Stimulated activated CD4-positive, alpha-beta T cell treated with anti-CD3 and anti-CD28 coated beads, Interleukin-1b, Interleukin-23, amount 100 ng/mL, for 4 hours (primary cell): ENCODE data around the gene STAT2.
"Not testable (repeated sequence)": the region's sequence is repeated elsewhere in the genome, so short reads cannot be mapped to it uniquely, and the experiment has no call there.

Experiments used
- DNase-seq, 2 donors: peaks; one replicate each; pipeline ENCODE4 v3.0.0-alpha.2; 2020; ENCODE audit warnings: low read depth in 2 of 2

STAT2 gene

GRCh38 chr12:56359851-56360767 lies at the start of gene STAT2:
Gene STAT2, minus strand, starts transcription at chr12:56360107. Its CDS starts 3,536 bp downstream, at chr12:56356571.
- DNase-seq, result peak; percentile 96

DNA sequence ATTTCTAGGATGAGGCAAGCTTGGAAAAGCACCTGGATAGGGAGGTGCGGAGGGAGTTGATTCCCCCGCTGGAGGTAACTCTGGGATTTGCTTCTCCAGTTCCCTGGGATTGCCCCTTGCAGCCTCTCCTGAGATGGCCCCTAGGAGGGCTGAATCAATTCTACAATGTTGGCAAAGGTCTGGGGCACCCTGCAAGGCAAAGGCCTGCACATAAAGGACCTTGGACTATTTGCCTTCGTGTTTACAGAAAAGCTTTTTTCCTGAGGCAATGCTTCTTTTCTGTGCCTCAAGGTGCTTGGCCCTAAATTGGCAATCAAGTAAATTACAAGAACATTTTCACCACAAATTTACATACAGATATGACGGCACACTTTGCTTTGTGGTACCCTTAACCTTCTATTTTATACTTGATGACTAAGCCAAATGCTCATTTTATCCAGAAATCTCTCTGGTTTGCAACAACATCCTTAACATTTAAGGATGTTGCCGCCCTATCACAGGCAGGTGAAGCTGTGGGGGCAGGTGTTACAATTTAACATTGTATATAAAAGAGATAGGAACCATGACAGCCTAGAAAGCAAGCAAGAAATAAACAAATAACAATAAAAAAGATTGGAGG lies 49.0 kb upstream of the STAT2 start:
- DNase-seq, result no peak

- DNase-seq, result not testable (repeated sequence)
Measured at GRCh38 chr12:56404227-56404626, 44.3 kb upstream of the STAT2 start.

- not testable (repeated sequence) for DNase-seq
Measured at GRCh38 chr12:56401612-56402011, 41.7 kb upstream of the STAT2 start.

DNA sequence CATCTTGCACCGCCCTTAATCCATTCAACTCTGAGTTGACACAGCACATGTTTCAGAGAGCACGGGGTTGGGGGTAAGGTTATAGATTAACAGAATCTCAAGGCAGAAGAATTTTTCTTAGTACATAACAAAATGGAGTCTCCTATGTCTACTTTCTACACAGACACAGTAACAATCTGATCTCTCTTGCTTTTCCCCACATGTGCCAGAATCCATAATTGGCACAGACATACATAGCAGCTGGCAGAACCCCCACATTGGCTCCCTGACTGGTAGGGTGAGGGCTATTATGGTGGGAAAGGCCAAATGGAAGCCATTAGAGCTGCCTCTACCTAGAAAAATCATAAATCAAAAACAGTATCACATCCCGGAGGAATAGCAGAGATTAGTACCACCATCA lies 41.2 kb upstream of the STAT2 start:
- not testable (repeated sequence) for DNase-seq

GRCh38 chr12:56399466-56399865 lies 39.6 kb upstream of the STAT2 start:
- not testable (repeated sequence) for DNase-seq

GRCh38 chr12:56398324-56398723 lies 38.4 kb upstream of the STAT2 start:
- DNase-seq, result no peak

- DNase-seq, result no peak
Measured at GRCh38 chr12:56392331-56392730, 32.4 kb upstream of the STAT2 start.

GRCh38 chr12:56391721-56392120 lies 31.8 kb upstream of the STAT2 start:
- no peak for DNase-seq

- DNase-seq, result no peak
Measured at GRCh38 chr12:56389412-56389811, 29.5 kb upstream of the STAT2 start.

GRCh38 chr12:56387152-56387736 lies 27.3 kb upstream of the STAT2 start:
- DNase-seq, result no peak

DNA sequence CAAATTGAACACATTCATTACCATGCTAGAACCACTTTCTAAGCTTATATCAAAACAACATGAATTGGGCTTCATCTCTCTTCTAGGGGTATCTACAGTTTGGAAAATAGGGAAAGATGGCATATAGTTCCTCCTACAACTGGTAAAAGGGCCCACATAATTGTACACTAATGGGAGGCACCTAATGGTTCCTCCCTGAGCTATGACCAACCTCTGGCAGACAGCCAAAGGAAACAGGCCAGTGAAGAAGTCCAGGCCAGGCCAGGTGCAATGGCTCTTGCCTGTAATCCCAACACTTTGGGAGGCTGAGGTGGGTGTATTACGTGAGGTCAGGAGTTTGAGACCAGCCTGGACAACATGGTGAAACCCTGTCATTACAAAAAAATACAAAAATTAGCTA lies 26.0 kb upstream of the STAT2 start:
- DNase-seq, result no peak

DNA sequence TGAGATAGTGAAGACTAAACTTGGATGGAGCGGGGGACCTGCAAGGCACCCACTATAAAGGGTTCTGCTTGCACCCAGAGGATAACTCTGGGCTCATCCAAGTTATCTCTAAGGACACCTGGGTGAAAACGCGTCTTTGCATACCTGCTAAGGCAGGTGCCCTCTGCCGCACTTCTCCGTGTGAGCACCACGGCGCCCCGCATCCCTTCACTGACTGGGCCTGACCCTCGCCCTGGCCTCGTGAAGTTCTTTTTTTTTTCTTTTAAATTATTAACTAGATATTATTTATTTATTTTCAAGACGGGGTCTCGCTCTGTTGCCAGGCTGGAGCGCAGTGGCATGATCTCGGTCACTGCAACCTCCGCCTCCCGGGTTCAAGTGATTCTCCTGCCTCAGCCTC lies 22.7 kb upstream of the STAT2 start:
- DNase-seq, result no peak

- DNase-seq, result no peak
Measured at GRCh38 chr12:56377989-56378316, 18.0 kb upstream of the STAT2 start.

- DNase-seq, result no peak
Measured at GRCh38 chr12:56377310-56377988, 17.5 kb upstream of the STAT2 start.

- DNase-seq, result no peak
Measured at GRCh38 chr12:56375598-56376434, 15.9 kb upstream of the STAT2 start.

- no peak for DNase-seq
Measured at GRCh38 chr12:56374726-56375597, 15.1 kb upstream of the STAT2 start.

DNA sequence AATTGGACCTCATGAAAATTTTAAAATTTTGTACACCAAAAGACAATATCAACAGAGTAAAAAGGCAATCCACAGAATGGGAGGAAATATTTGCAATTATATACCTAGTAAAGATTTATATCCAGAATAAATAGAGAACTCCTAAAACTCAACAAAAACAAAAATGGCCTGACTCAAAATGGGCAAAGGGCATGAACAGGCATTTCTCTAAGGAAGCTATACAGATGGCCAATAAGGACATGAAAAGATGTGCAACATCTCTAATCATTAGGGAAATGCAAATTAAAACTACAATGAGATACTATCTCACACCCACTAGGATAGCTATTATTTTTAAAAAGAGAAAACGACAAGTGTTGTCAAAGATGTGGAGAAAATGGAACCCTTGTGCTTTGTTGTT lies 13.6 kb upstream of the STAT2 start:
- DNase-seq, result no peak

- no peak for DNase-seq
Measured at GRCh38 chr12:56366948-56367347, 7.0 kb upstream of the STAT2 start.
